Thyroid gland (tissue), 4 donors: Measurements from ENCODE around the gene C1orf50. TPM values are rescaled to one million over a fixed set of nuclear protein-coding genes. Genes with fewer than 3 reads are reported as not detected.

ENCODE experiments used
- DNase-seq, 2 donors: peaks; one replicate each; pipeline ENCODE4 v3.0.0-alpha.2; 2019
- H3K27ac ChIP-seq, 3 donors: fragments of 200-600 bp; sonication (generic); 1 replicate in 2 of 3; 2 replicates in 1 of 3; pipeline ENCODE4 v1.5.1; 2016 to 2019; ENCODE audit warnings: mild to moderate bottlenecking in 1 of 3, moderate library complexity in 1 of 3
- H3K27me3 ChIP-seq: fragments of 200-600 bp; sonication (generic); one replicate; pipeline ENCODE4 v1.5.1; 2019
- H3K36me3 ChIP-seq, 2 donors: fragments of 200-600 bp; sonication (generic); one replicate each; pipeline ENCODE4 v1.5.1; 2016 to 2019
- H3K4me1 ChIP-seq, 2 donors: fragments of 200-600 bp; sonication (generic); one replicate each; pipeline ENCODE4 v1.5.1; 2017 to 2019
- H3K4me3 ChIP-seq, 3 donors: fragments of 200-600 bp; sonication (generic); replicated peaks in 1 of 3; 1 replicate in 2 of 3; 2 replicates in 1 of 3; pipeline ENCODE4 v1.5.1; 2016; ENCODE audit warnings: mild to moderate bottlenecking in 1 of 3
- H3K9me3 ChIP-seq: fragments of 200-600 bp; sonication (generic); one replicate; pipeline ENCODE4 v1.5.1; 2017
- POLR2A ChIP-seq, 2 donors: fragments of 450-650 bp; IDR thresholded peaks; one replicate each; pipeline ENCODE4 v1.6.1; 2017; ENCODE audit warnings: antibody characterized with exemption in 2 of 2, mild to moderate bottlenecking in 2 of 2, moderate library complexity in 1 of 2
- WGBS, 2 donors: methylation state at CpG; one replicate each; pipeline ENCODE4 v1.1.5; 2017; 5-methylcytosine and 5-hydroxymethylcytosine counted together
- intact Hi-C: fragments of 100-400 bp; cut with DNase I; formaldehyde crosslinking; loops from one replicate; pipeline ENCODE4 v1.15.1; 2023
- total RNA-seq, 4 donors: library from RNA; depleted of rRNA; stranded (reverse); fragments of >200 nt; gene quantifications; one replicate each; pipeline ENCODE4 v1.2.3, GENCODE V29; 2016
- TF ChIP-seq, protein P1 (sequence below), 6 experiments: fragments of 200-600 bp in 3 of 6; fragments of 450-650 bp in 3 of 6; sonication (generic) in 3 of 6; IDR thresholded peaks; one replicate each; pipeline ENCODE4 v1.5.1; 2016 to 2019; ENCODE audit warnings: antibody characterized with exemption in 6 of 6, mild to moderate bottlenecking in 2 of 6, inconsistent platforms in 1 of 6, moderate library complexity in 1 of 6

C1orf50 gene
- total RNA-seq, 4 donors from 2014 or later: 4.2 to 7.2 (median 4.7) TPM

- intact Hi-C loops: loop anchor here (5.0 kb wide), 1 partner anchor 158 kb away; no protein-coding TSS in a partner anchor
These were observed 27.0 kb upstream of the C1orf50 start, which contains the start of gene CLDN19 for GRCh38 chr1:42739753-42740700. CLDN19 (minus strand) TSS chr1:42740236; CDS start chr1:42740063, 173 bp downstream.

GRCh38 chr1:42740851-42741580 lies 26.0 kb upstream of the C1orf50 start:
- Histone ChIP-seq H3K27me3 (no peaks in the 10 kb centered on the region), H3K4me1 (no peaks in the 10 kb centered on the region), H3K4me3 (no peak overlapping the region), H3K27ac (no peak overlapping the region), H3K9me3 (no peaks in the 10 kb centered on the region), H3K36me3 (peaks cover 0 to 3% of the 10 kb centered on the region in 2 donors)
- WGBS, 2 donors: 69 to 70% methylated on average over 11 to 17 of the region's 19 CpGs
- DNase-seq: no peak
- intact Hi-C loops: loop anchor here (5.0 kb wide), 1 partner anchor 159 kb away; no protein-coding TSS in a partner anchor
- TF ChIP-seq, protein P1, sequence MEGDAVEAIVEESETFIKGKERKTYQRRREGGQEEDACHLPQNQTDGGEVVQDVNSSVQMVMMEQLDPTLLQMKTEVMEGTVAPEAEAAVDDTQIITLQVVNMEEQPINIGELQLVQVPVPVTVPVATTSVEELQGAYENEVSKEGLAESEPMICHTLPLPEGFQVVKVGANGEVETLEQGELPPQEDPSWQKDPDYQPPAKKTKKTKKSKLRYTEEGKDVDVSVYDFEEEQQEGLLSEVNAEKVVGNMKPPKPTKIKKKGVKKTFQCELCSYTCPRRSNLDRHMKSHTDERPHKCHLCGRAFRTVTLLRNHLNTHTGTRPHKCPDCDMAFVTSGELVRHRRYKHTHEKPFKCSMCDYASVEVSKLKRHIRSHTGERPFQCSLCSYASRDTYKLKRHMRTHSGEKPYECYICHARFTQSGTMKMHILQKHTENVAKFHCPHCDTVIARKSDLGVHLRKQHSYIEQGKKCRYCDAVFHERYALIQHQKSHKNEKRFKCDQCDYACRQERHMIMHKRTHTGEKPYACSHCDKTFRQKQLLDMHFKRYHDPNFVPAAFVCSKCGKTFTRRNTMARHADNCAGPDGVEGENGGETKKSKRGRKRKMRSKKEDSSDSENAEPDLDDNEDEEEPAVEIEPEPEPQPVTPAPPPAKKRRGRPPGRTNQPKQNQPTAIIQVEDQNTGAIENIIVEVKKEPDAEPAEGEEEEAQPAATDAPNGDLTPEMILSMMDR (IDR thresholded peaks at IDR 0.05): no peak
- no peak for TF ChIP-seq POLR2A (IDR thresholded peaks at IDR 0.05)

More at GRCh38 chr1:42739753-42740700, 27.0 kb upstream of the C1orf50 start, which contains the start of gene CLDN19:
- H3K36me3 ChIP-seq: no peaks in the 10 kb centered on the region
- H3K4me1 ChIP-seq: no peaks in the 10 kb centered on the region
- 64 to 71% methylated on average over 27 of the region's 27 CpGs for WGBS, 2 donors
- no peaks in the 10 kb centered on the region for H3K27me3 ChIP-seq
- no peak within 1 kb of the TSS for H3K4me3 ChIP-seq
- no peak within 1 kb of the TSS for H3K27ac ChIP-seq
- no peak for TF ChIP-seq POLR2A (IDR thresholded peaks at IDR 0.05)
- TF ChIP-seq, protein P1 (IDR thresholded peaks at IDR 0.05): no peak
- H3K9me3 ChIP-seq: no peaks in the 10 kb centered on the region
- no peak for DNase-seq

DNA sequence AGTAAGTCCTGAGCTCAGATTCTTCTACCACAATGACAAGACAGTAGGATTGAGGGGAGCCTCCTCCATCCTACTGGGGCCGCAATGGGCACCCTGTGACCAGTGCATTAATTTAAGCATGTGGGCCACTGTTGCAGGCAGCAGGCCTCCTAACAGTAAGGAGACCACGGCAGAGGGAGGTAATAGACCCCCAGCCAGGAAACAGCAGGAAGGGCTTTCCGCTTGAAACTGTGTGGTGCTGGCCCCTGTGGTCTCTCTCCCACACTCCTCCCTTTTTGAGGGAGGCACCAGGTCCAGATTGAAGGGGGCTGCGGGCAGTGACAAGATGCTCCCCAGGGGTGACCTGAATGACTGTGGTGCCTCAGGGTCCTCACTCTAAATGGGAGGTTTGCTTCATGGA lies 25.3 kb upstream of the C1orf50 start:
- H3K27ac ChIP-seq: no peak overlapping the region
- DNase-seq: no peak
- no peaks in the 10 kb centered on the region for H3K27me3 ChIP-seq
- TF ChIP-seq POLR2A (IDR thresholded peaks at IDR 0.05): no peak
- TF ChIP-seq, protein P1 (IDR thresholded peaks at IDR 0.05): no peak
- WGBS, 2 donors: 83 to 93% methylated on average over 3 to 4 of the region's 4 CpGs
- no peaks in the 10 kb centered on the region for H3K4me1 ChIP-seq
- H3K36me3 ChIP-seq: peaks cover 5 to 10% of the 10 kb centered on the region in 2 donors
- H3K4me3 ChIP-seq: no peak overlapping the region
- intact Hi-C loops: loop anchor here (5.0 kb wide), 1 partner anchor 159 kb away; no protein-coding TSS in a partner anchor
- H3K9me3 ChIP-seq: no peaks in the 10 kb centered on the region

GRCh38 chr1:42742141-42742540 lies 24.9 kb upstream of the C1orf50 start:
- Histone ChIP-seq H3K36me3 (peaks cover 6 to 11% of the 10 kb centered on the region in 2 donors), H3K4me3 (no peak overlapping the region), H3K27ac (no peak overlapping the region), H3K27me3 (no peaks in the 10 kb centered on the region), H3K4me1 (no peaks in the 10 kb centered on the region), H3K9me3 (no peaks in the 10 kb centered on the region)
- 91% methylated on average over 8 of the region's 8 CpGs for WGBS, 2 donors
- no peak for TF ChIP-seq POLR2A (IDR thresholded peaks at IDR 0.05)
- TF ChIP-seq, protein P1 (IDR thresholded peaks at IDR 0.05): no peak
- intact Hi-C loops: loop anchor here (5.0 kb wide), 1 partner anchor 160 kb away; no protein-coding TSS in a partner anchor
- DNase-seq: no peak
